Stimulated activated CD8-positive, alpha-beta memory T cell treated with anti-CD3 and anti-CD28 coated beads, Interleukin-7, amount 100 ng/mL, for 4 hours (primary cell): ENCODE data around the gene C2orf76.
"Not testable (repeated sequence)": the region's sequence is repeated elsewhere in the genome, so short reads cannot be mapped to it uniquely, and the experiment has no call there.

Experiments
- DNase-seq, 2 donors: peaks; one replicate each; pipeline ENCODE4 v3.0.0-alpha.2; 2020; ENCODE audit warnings: low read depth in 2 of 2

Gene C2orf76

GRCh38 chr2:119294671-119295070, 72.0 kb downstream of the C2orf76 start:
- DNase-seq = no peak

DNA sequence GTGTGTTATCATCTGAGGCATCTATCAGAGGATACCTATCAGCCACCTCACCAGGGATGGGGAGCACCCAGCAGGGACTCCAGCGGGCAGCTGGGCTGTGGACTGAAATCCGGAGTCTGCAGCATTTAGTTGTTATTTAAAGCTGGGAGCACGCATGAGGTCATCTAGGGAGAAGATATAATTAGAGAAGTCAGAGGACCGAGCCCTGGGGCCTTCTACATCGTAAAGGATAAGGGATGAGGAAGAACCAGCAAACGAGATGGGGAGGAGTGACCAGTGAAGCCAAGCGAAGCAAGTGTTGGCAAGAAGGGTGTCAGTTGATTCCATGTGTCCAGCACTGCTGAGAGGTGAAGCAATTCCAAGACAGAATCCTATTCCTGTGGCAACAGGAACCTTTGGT, 72.7 kb downstream of the C2orf76 start:
- no peak for DNase-seq

DNA sequence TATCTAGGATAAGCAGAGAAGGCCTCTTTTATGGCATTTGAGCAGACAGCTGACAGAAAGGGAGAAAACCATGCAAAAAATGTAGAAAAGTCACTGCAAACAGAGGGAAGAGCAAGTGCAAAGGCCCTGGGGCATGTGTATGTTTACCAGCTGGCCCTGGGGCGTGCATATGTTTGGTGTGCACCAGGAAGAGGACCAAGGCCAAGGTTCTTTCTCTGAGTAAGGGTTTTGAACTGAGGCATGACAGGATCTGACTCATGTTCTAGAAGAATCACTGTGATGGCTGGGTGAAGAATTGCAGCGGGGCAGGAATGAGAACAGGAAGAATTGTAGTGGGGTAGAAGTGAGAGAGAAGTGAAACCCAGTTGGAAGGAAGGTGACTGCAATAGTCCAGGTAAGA, 73.4 kb downstream of the C2orf76 start:
- no peak for DNase-seq

- DNase-seq = no peak
Observed at GRCh38 chr2:119292226-119292625, 74.4 kb downstream of the C2orf76 start.

DNA sequence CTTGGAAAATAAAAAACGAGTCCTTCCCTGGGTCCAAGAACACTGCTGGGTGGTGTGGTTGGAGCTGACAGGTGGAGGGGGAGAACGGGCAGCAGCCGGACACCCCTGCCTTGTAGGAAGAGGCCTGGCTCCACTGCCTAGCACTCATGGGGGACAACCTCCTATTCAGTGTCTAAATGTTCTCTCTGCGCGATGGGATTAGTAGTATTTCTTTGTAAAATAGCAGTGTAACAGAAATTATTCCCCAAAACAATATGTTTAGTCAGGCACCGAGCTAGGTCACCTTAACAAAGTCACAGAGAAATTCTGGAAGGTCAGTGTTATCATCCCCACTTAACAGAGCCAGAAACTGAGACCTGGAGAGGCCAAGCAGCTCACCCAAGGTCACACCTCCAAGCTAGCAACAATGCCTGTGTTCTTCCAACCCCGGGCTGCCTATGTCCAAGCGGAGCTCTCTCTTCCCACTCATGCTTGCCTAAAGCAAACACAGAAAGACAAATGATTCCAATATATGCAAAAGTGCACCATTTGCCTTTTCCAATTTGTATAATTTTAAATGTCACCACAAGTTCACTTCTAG, 75.0 kb downstream of the C2orf76 start:
- DNase-seq = no peak

DNA sequence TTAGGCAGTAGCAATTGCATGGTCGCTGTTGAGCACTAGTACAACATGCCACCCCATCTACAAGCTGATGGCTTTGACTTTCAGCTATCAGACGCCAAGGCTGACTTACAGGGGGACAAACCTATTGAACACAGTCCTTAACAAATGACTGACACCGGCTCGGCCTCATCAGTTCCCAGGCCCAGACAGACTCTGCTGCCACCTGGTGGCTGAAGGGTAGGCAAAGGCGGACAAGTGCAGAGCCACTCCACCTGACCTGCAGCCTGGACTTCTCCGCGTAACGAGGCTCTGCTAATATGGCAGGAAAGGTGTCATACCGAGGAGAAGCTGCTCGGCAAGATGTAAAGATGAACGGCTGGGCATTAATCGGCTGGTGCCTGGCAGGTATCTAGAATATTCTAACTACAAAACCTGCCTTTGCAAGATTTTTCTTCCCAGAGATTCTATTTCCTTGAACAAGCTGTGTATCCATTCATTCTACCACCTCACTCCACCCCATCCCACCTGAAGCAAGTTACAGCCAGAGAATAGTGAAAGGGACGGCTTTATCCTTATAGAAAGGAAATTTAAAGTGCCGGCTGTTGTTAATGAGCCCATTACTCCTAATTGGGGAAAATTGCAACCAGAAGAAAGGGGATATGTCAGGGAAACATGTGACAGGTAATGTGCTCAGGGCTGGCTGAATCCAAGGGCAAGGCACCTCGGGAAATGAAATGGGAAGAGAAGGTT, 75.6 kb downstream of the C2orf76 start:
- peak; percentile 26 to 48 for DNase-seq

GRCh38 chr2:119289642-119290041, 77.0 kb downstream of the C2orf76 start:
- DNase-seq = no peak

GRCh38 chr2:119289093-119289492, 77.5 kb downstream of the C2orf76 start:
- no peak for DNase-seq

- DNase-seq = no peak
Observed at GRCh38 chr2:119288576-119288975, 78.1 kb downstream of the C2orf76 start.

DNA sequence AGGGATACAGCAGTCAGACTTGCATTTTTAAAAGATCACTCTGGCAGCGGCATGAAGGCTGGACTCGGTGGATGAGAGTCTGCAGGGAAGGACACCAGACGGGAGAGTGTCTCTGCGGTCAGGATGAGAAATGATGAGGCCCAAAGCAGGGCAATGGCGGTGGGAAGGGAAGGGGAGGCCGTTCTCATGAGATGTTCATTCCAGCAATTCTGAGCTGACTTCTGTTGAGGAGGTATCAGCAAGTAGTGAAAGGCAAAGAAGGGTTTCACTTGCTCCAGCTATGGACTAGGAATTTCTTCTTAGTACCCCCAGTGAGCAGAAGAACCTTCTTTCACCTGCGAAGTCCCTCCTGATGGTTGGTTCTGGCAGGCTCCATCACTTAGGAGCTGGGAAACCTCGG, 80.0 kb downstream of the C2orf76 start:
- no peak for DNase-seq

DNA sequence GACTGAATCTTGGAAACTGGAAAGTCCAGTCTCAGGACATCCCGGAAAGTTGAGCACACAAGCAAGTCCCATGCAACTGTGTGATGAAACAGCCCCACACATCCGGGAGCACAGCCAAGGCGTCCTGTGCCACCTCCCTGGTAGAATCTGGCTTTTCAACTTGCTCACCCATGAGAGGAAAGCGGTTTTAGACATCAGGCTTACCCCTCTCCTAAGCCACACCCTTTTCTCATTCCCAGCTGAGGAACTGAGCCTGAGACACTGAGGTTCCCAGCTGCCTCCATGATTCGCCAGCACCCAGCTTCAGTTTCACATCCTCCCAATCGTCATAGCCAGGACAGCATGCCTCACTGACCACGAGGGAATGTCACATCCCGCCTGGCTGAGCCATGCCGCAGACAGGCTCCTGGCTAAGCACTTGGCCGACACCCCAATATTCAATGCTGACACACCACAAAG, 82.7 kb downstream of the C2orf76 start:
- DNase-seq = no peak

GRCh38 chr2:119282996-119283511, 83.6 kb downstream of the C2orf76 start:
- no peak for DNase-seq

GRCh38 chr2:119282146-119282995, 84.3 kb downstream of the C2orf76 start:
- DNase-seq = no peak

DNA sequence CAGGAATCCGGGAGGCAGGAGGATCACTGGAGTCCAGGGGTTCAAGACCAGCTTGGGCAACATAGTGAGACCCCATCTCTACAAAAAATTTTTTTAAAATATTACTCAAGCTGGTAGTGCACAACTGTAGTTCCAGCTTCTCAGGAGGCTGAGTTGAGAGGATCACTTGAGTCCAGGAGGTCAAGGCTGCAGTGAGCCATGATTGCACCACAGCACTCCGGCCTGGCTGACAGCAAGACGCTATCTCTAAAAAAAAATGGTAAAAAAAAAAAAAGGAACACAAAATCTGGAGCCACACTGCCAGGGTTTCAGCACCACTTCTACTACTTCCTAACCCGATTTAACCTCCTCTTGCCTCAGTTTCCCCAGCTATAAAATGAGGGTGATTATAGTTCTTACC, 86.0 kb downstream of the C2orf76 start:
- DNase-seq = no peak

GRCh38 chr2:119279666-119280065, 87.0 kb downstream of the C2orf76 start:
- no peak for DNase-seq

DNA sequence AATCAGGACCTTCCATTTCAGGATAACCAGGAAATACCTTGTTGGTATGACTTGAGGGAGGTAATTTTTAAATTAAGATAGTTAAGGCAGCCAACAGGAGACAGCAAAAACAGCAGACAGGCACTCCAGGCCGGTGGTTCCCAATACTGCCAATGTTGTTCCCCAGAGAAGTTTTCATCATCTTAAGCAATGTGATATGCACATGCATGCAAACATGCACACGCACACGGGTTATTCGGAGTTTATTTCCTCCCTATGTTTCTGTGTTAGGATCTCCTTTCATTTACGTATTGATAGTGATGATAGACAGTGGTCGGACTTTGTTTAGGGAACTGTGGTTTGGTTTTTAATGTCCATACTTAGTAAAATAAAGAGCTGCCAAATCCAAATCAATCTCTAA, 87.7 kb downstream of the C2orf76 start:
- no peak for DNase-seq

GRCh38 chr2:119278385-119278784, 88.2 kb downstream of the C2orf76 start:
- DNase-seq = not testable (repeated sequence)

DNA sequence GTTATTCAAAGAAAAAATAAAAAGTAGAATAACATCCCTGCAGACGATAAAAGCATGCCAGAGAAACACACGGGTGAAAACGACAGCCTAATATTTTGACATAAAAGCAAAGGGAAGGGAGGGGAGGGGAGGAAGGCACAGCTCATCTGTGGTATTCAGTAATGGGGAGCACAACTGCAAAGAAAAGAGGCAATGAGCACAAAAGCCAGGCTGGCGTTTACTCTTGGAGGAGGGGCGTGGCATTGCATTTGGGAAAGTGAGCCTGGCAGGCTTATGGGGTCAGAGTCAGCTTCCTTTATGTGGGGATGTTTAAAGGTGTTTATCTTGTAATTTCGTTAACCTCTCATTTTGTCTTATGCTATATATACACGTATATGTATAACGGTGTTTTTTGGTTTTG, 89.8 kb downstream of the C2orf76 start:
- DNase-seq = no peak

GRCh38 chr2:119267604-119268003, 99.0 kb downstream of the C2orf76 start:
- no peak for DNase-seq

DNA sequence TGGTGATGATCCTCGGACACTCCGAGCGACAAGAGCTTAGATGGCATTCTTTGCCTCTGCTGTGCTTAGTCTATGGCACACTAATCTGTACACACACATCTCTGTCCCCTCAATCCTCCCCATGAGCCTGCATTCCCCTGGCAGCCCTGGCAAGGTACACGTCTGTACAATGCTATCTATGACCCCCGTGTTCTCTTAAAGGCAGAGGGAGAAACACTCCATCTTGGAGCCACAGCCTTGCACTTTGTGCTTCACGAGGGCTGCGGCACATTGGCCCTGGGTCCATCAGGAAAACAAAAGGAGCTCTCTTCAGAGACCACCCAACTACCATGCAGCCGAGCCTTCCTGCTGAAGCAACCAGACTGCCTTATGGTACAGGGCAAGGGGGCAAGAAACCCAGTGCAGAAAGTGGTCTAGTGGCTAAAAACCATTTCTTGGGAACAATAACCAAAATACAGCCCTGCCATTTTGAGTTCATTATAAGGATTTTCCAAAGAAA, 100.5 kb downstream of the C2orf76 start:
- no peak for DNase-seq

DNA sequence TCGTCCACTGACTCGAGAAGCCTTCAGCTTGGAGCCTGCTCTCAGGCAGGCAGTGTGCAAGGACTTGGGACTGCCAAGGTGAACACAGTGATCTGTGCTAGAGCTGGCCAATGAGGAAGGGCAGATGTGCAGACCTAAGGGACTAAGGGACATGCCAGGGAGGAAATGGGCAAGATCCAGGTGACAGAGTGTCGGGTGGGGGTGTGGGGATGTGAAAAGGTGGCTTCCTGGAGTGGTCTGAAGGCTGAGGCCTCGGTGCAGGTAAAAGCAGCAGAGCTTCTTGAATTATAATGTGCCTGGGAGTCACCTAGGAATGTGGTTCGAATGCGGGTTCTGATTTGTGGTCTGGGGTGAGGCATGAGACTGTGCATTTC, 101.0 kb downstream of the C2orf76 start:
- no peak for DNase-seq
